ENCODE data around the gene OGDH. TPM values are rescaled to one million over a fixed set of nuclear protein-coding genes. Genes with fewer than 3 reads are reported as not detected.
"Not testable (repeated sequence)": the region's sequence is repeated elsewhere in the genome, so short reads cannot be mapped to it uniquely, and the experiment has no call there.

Gene OGDH
- total and polyA plus RNA-seq, 10 of the 15 experiments (the other 5 are each of a cell fraction or from before 2014, with no cell fraction given): 4.1 to 103 (median 48.4) TPM

DNA sequence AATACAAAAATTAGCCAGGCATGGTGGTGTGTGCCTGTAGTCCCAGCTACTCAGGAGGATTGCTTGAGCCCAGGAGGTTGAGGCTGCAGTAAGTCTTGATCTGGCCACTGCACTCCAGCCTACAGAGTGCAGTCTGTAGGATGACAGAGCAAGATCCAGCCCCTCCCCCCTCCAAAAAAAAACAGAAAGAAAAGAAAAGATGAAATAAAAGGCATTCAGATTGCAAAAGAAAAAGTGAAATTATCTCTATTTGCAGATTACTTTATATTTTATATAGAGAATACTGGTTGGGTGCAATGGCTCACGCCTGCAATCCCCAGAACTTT, 121.5 kb downstream of the OGDH start (continued):
- TF ChIP-seq, protein P1, sequence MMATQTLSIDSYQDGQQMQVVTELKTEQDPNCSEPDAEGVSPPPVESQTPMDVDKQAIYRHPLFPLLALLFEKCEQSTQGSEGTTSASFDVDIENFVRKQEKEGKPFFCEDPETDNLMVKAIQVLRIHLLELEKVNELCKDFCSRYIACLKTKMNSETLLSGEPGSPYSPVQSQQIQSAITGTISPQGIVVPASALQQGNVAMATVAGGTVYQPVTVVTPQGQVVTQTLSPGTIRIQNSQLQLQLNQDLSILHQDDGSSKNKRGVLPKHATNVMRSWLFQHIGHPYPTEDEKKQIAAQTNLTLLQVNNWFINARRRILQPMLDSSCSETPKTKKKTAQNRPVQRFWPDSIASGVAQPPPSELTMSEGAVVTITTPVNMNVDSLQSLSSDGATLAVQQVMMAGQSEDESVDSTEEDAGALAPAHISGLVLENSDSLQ (IDR thresholded peaks at IDR 0.05): no peak
- TF ChIP-seq, protein P2, sequence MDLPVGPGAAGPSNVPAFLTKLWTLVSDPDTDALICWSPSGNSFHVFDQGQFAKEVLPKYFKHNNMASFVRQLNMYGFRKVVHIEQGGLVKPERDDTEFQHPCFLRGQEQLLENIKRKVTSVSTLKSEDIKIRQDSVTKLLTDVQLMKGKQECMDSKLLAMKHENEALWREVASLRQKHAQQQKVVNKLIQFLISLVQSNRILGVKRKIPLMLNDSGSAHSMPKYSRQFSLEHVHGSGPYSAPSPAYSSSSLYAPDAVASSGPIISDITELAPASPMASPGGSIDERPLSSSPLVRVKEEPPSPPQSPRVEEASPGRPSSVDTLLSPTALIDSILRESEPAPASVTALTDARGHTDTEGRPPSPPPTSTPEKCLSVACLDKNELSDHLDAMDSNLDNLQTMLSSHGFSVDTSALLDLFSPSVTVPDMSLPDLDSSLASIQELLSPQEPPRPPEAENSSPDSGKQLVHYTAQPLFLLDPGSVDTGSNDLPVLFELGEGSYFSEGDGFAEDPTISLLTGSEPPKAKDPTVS (IDR thresholded peaks at IDR 0.05; ENCODE audit: low read depth, low read length): no peak
- TF ChIP-seq NFXL1 (IDR thresholded peaks at IDR 0.05; ENCODE audit: borderline replicate concordance) (no peak), YY1 (IDR thresholded peaks at IDR 0.05; ENCODE audit: low read depth, low read length) (no peak)

DNA sequence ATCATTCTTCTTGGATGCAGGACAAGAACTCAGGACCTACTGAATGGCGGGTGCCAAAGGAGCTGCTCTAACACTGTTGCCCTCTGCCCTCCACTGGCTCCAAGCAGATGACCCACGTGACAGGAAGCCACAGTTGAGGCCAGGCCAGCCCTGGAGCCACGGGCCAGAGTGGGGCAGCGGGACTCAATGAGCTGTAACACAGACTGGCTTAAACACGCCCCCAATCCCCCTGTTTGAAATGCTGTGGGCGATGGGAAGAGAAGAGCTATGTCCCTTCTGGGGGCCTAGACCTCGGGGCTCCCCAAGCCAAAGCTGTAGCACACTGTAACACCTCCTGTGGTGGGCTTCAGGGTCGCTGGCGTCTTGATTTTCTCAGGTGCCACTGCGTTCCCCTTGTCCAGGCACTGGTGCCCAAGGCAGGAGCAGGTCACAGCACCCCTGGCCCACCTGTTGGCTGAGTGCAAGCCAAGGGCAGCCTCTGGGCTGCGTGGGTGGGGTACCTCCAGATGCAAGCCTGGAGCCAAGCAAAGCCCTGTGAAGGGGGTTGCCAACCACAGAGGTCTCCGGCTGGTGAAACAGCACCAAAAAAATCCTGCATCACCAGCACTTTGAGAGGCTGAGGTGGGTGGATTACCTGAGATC, 123.6 kb downstream of the OGDH start:
- ChIA-PET RAD21 (ENCODE audit: unreplicated experiment) (interaction anchor here (1.1 kb wide), 1 partner anchor 116 kb away, joined by 3 read pairs; no protein-coding TSS in a partner anchor), POLR2A (no interaction called here), CTCF (no interaction called here), SMC1A (ENCODE audit: uncharacterized antibody, unreplicated experiment) (no interaction called here)
- FAIRE-seq: no peak
- Histone ChIP-seq H3K27me3 (replicated peaks in 1 of 2; ENCODE audit: control insufficient read depth in 2 of 2, insufficient read depth in 2 of 2, low read length in 1 of 2) (no peaks in the 10 kb centered on the region), H3K9ac (ENCODE audit: control insufficient read depth, insufficient read depth, low read length) (no peak overlapping the region), H3K9me3 (replicated peaks; ENCODE audit: control insufficient read depth, insufficient read depth, low read length) (no peaks in the 10 kb centered on the region), H3K36me3 (ENCODE audit: control insufficient read depth in 2 of 2, insufficient read depth in 2 of 2, low read length in 1 of 2) (no peaks in the 10 kb centered on the region), H3K4me1 (ENCODE audit: control insufficient read depth, insufficient read depth, low read length) (peaks cover 9% of the 10 kb centered on the region), H2AFZ (ENCODE audit: control insufficient read depth, low read depth, low read length) (peak overlapping the region; percentile 46), H3K4me2 (ENCODE audit: control insufficient read depth, insufficient read depth) (no peak overlapping the region), H4K20me1 (ENCODE audit: control insufficient read depth, insufficient read depth) (no peaks in the 10 kb centered on the region), H3K4me3 (no peak overlapping the region), H3K79me2 (ENCODE audit: control insufficient read depth, insufficient read depth, low read length) (no peaks in the 10 kb centered on the region), H3K27ac (ENCODE audit: control insufficient read depth, insufficient read depth) (no peak overlapping the region)
- in situ Hi-C loops (cut with MboI): no loop called here
- intact Hi-C loops (cut with micrococcal nuclease; ENCODE audit: unreplicated experiment): no loop called here
- 43% methylated on average over 12 of the region's 12 CpGs for WGBS (ENCODE audit: insufficient coverage, insufficient replicate concordance, low lambda C conversion rate, missing lambda C conversion rate)
- no peak for DNase-seq (ENCODE audit: low read depth, low spot score)
- ATAC-seq: peak; percentile 83
- no TSS peak for BruUV-seq (replicated peaks)
- TF ChIP-seq BHLHE40 (IDR thresholded peaks at IDR 0.05; ENCODE audit: borderline replicate concordance in 1 of 2, low read depth in 2 of 2, low read length in 1 of 2): peak in 1 of 2 experiments; percentile 34; a peak in 1 of 4 replicates
- TF ChIP-seq NR2F1 (conservative IDR thresholded peaks at IDR 0.05): 0 out of 2 replicates have a peak, but pooled peaks have one; percentile 37
- TF ChIP-seq, protein P3, sequence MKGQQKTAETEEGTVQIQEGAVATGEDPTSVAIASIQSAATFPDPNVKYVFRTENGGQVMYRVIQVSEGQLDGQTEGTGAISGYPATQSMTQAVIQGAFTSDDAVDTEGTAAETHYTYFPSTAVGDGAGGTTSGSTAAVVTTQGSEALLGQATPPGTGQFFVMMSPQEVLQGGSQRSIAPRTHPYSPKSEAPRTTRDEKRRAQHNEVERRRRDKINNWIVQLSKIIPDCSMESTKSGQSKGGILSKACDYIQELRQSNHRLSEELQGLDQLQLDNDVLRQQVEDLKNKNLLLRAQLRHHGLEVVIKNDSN (IDR thresholded peaks at IDR 0.05; ENCODE audit: borderline replicate concordance, extremely low read length, insufficient read depth, low read depth, low read length): peak; percentile 61
- TF ChIP-seq CBX5 (IDR thresholded peaks at IDR 0.05; ENCODE audit: low read depth): no peak
- TF ChIP-seq, protein P4, sequence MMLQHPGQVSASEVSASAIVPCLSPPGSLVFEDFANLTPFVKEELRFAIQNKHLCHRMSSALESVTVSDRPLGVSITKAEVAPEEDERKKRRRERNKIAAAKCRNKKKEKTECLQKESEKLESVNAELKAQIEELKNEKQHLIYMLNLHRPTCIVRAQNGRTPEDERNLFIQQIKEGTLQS (IDR thresholded peaks at IDR 0.05; ENCODE audit: borderline replicate concordance, extremely low read depth, low read depth, low read length): no peak

DNA sequence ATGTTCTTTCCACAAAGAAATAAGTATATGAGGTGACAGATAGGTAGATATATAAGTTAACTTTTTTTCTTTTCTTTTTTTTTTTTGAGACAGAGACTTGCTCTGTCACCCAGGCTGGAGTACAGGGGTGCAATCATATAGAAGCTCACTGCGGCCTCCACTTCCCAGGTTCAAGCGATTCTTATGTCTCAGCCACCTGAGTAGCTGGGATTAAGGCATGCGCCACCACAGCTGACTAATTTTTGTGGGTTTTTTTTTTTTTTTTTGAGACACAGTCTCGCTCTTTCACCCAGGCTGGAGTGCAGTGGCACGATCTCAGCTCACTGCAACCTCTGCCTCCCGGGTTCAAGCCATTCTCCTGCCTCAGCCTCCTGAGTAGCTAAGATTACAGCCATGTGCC, 126.5 kb downstream of the OGDH start:
- RAD21 ChIA-PET (ENCODE audit: unreplicated experiment): interaction anchor here (0.7 to 1.0 kb wide), 3 partner anchors 10 to 96 kb away, joined by 3 read pairs; no protein-coding TSS in a partner anchor
- SMC1A ChIA-PET (ENCODE audit: uncharacterized antibody, unreplicated experiment): interaction anchor here (0.6 kb wide), 1 partner anchor 167 kb away, joined by 3 read pairs; no protein-coding TSS in a partner anchor
- intact Hi-C loops (cut with micrococcal nuclease; ENCODE audit: unreplicated experiment); H3K4me2 ChIP-seq (ENCODE audit: control insufficient read depth, insufficient read depth); H2AFZ ChIP-seq (ENCODE audit: control insufficient read depth, low read depth, low read length); H3K27me3 ChIP-seq (replicated peaks in 1 of 2; ENCODE audit: control insufficient read depth in 2 of 2, insufficient read depth in 2 of 2, low read length in 1 of 2); DNase-seq (ENCODE audit: low read depth, low spot score); H3K9ac ChIP-seq (ENCODE audit: control insufficient read depth, insufficient read depth, low read length); H3K79me2 ChIP-seq (ENCODE audit: control insufficient read depth, insufficient read depth, low read length); H3K36me3 ChIP-seq (ENCODE audit: control insufficient read depth in 2 of 2, insufficient read depth in 2 of 2, low read length in 1 of 2); in situ Hi-C loops (cut with MboI); FAIRE-seq; H3K9me3 ChIP-seq (replicated peaks; ENCODE audit: control insufficient read depth, insufficient read depth, low read length); H4K20me1 ChIP-seq (ENCODE audit: control insufficient read depth, insufficient read depth); BruUV-seq (replicated peaks); ATAC-seq; H3K27ac ChIP-seq (ENCODE audit: control insufficient read depth, insufficient read depth); H3K4me3 ChIP-seq: not testable (repeated sequence)
- peaks cover 14% of the 10 kb centered on the region for H3K4me1 ChIP-seq (ENCODE audit: control insufficient read depth, insufficient read depth, low read length)
- POLR2A ChIA-PET: interaction anchor here (0.6 to 0.7 kb wide), 3 partner anchors 15 to 1478 kb away, joined by 3 read pairs; no protein-coding TSS in a partner anchor
- CTCF ChIA-PET: interaction anchor here (0.6 to 0.7 kb wide), 2 partner anchors 302 to 559 kb away, joined by 3 read pairs; no protein-coding TSS in a partner anchor
- WGBS (ENCODE audit: insufficient coverage, insufficient replicate concordance, low lambda C conversion rate, missing lambda C conversion rate): 62% methylated on average over 3 of the region's 6 CpGs
